Astrocyte (in vitro differentiated cells and primary cell): ENCODE data around the gene PRRG2. TPM values are rescaled to one million over a fixed set of nuclear protein-coding genes. Genes with fewer than 3 reads are reported as not detected.

Source experiments
- DNase-seq: peaks from one replicate; pipeline ENCODE4 v3.0.0-alpha.2; 2010; ENCODE audit warnings: low read depth
- FAIRE-seq: peaks from 2 replicates; lab custom pipeline; 2011; peaks lifted over from hg19 to GRCh38; lab: Jason Lieb, UNC
- H2AFZ ChIP-seq: 2 replicates; pipeline ENCODE4 v1.6.0; 2012; ENCODE audit warnings: low read depth, low read length, inconsistent platforms
- H3K27ac ChIP-seq: 2 replicates; pipeline ENCODE4 v1.5.1; 2011; ENCODE audit warnings: low read depth, low read length, inconsistent platforms
- H3K27me3 ChIP-seq: 2 replicates; pipeline ENCODE4 v1.6.0; 2011; ENCODE audit warnings: low read length, inconsistent platforms; ENCODE audit not compliant: insufficient read depth
- H3K36me3 ChIP-seq: 2 replicates; pipeline ENCODE4 v1.5.1; 2011; ENCODE audit warnings: low read length, inconsistent platforms; ENCODE audit not compliant: insufficient read depth
- H3K4me1 ChIP-seq: 2 replicates; pipeline ENCODE4 v1.5.1; 2011; ENCODE audit warnings: low read length, inconsistent platforms; ENCODE audit not compliant: insufficient read depth
- H3K4me2 ChIP-seq: 2 replicates; pipeline ENCODE4 v1.6.0; 2012; ENCODE audit warnings: low read length, inconsistent platforms
- H3K4me3 ChIP-seq: 2 replicates; pipeline ENCODE4 v1.5.1; 2011; ENCODE audit warnings: low read depth, mild to moderate bottlenecking, low read length, inconsistent platforms; ENCODE audit not compliant: insufficient read depth
- H3K79me2 ChIP-seq: 2 replicates; pipeline ENCODE4 v1.6.0; 2012; ENCODE audit warnings: mild to moderate bottlenecking, low read length, inconsistent platforms; ENCODE audit not compliant: insufficient read depth
- H3K9ac ChIP-seq: 2 replicates; pipeline ENCODE4 v1.6.0; 2012; ENCODE audit warnings: mild to moderate bottlenecking, low read length, inconsistent platforms
- H3K9me3 ChIP-seq: 2 replicates; pipeline ENCODE4 v1.5.1; 2012; ENCODE audit warnings: low read depth, mild to moderate bottlenecking, low read length, inconsistent platforms; ENCODE audit not compliant: insufficient read depth
- H4K20me1 ChIP-seq: 2 replicates; pipeline ENCODE4 v1.6.0; 2012; ENCODE audit warnings: low read length, inconsistent platforms; ENCODE audit not compliant: insufficient read depth
- H3K27ac Mint-ChIP-seq: one replicate; pipeline ENCODE4 v1.8.0; 2021; ENCODE audit warnings: mild to moderate bottlenecking, mixed read lengths; ENCODE audit not compliant: unreplicated experiment
- H3K27me3 Mint-ChIP-seq: one replicate; pipeline ENCODE4 v1.8.0; 2021; ENCODE audit warnings: low read depth, mixed read lengths; ENCODE audit not compliant: unreplicated experiment
- H3K36me3 Mint-ChIP-seq: one replicate; pipeline ENCODE4 v1.8.0; 2021; ENCODE audit warnings: low read depth, mixed read lengths; ENCODE audit not compliant: unreplicated experiment
- H3K4me1 Mint-ChIP-seq: one replicate; pipeline ENCODE4 v1.8.0; 2021; ENCODE audit warnings: low read depth, mixed read lengths; ENCODE audit not compliant: unreplicated experiment
- H3K4me3 Mint-ChIP-seq: one replicate; pipeline ENCODE4 v1.8.0; 2021; ENCODE audit warnings: mild to moderate bottlenecking, moderate library complexity, mixed read lengths; ENCODE audit not compliant: unreplicated experiment
- H3K9me3 Mint-ChIP-seq: one replicate; pipeline ENCODE4 v1.8.0; 2021; ENCODE audit warnings: mild to moderate bottlenecking, mixed read lengths; ENCODE audit not compliant: unreplicated experiment
- CTCF ChIP-seq: IDR thresholded peaks from 2 replicates; pipeline ENCODE4 v1.5.1; 2011; ENCODE audit warnings: low read depth, mild to moderate bottlenecking, inconsistent platforms, low read length, moderate library complexity; ENCODE audit not compliant: insufficient read depth
- EZH2 ChIP-seq: IDR thresholded peaks from 2 replicates; pipeline ENCODE4 v1.6.1; 2012; ENCODE audit warnings: mild to moderate bottlenecking, low read length, inconsistent platforms; ENCODE audit not compliant: insufficient read depth
- total RNA-seq: library from RNA; stranded (reverse); gene quantifications from 2 replicates; pipeline ENCODE4 v1.2.1, GENCODE V29; 2021

PRRG2 gene
- total RNA-seq, 1 donor from 2014 or later, result 1.3 TPM

- peaks cover 19% of the 10 kb centered on the region for H3K36me3 ChIP-seq
- Mint-ChIP-seq H3K36me3 (peaks cover 4% of the 10 kb centered on the region), H3K27me3 (no peaks in the 10 kb centered on the region), H3K4me3 (no peak overlapping the region), H3K9me3 (no peaks in the 10 kb centered on the region), H3K4me1 (peaks cover 2% of the 10 kb centered on the region), H3K27ac (no peak overlapping the region)
- no peak overlapping the region for H3K9ac ChIP-seq
- H3K4me1 ChIP-seq, result peaks cover 13% of the 10 kb centered on the region
- peaks cover 55% of the 10 kb centered on the region for H4K20me1 ChIP-seq
- H3K4me3 ChIP-seq, result no peak overlapping the region
- H3K9me3 ChIP-seq, result no peaks in the 10 kb centered on the region
- no peak for TF ChIP-seq EZH2
- TF ChIP-seq CTCF, result no peak
- FAIRE-seq (no peak), DNase-seq (no peak)
- no peaks in the 10 kb centered on the region for H3K27me3 ChIP-seq
- no peak overlapping the region for H3K27ac ChIP-seq
- no peak overlapping the region for H2AFZ ChIP-seq
- no peak overlapping the region for H3K4me2 ChIP-seq
- H3K79me2 ChIP-seq, result peaks cover 78% of the 10 kb centered on the region
These were observed 14.8 kb downstream of the PRRG2 start for GRCh38 chr19:49595819-49596404.

- Mint-ChIP-seq H3K9me3 (no peaks in the 10 kb centered on the region), H3K27ac (no peak overlapping the region), H3K4me1 (peaks cover 2% of the 10 kb centered on the region), H3K36me3 (peaks cover 4% of the 10 kb centered on the region), H3K27me3 (no peaks in the 10 kb centered on the region), H3K4me3 (no peak overlapping the region)
- Histone ChIP-seq H3K4me2 (no peak overlapping the region), H3K36me3 (peaks cover 19% of the 10 kb centered on the region), H3K27me3 (no peaks in the 10 kb centered on the region), H3K9me3 (no peaks in the 10 kb centered on the region), H3K79me2 (peaks cover 81% of the 10 kb centered on the region), H3K4me3 (no peak overlapping the region), H3K9ac (no peak overlapping the region), H4K20me1 (peaks cover 58% of the 10 kb centered on the region), H3K4me1 (peaks cover 13% of the 10 kb centered on the region), H3K27ac (no peak overlapping the region), H2AFZ (no peak overlapping the region)
- no peak for TF ChIP-seq CTCF
- TF ChIP-seq EZH2, result no peak
- FAIRE-seq (no peak), DNase-seq (no peak)
These were observed 15.3 kb downstream of the PRRG2 start for GRCh38 chr19:49596407-49596806.

- Histone ChIP-seq H3K79me2 (peaks cover 80% of the 10 kb centered on the region), H3K36me3 (peaks cover 23% of the 10 kb centered on the region)
These were observed 16.0 kb downstream of the PRRG2 start for GRCh38 chr19:49596954-49597702.

More at GRCh38 chr19:49596954-49597702, 16.0 kb downstream of the PRRG2 start:
- H3K4me3 Mint-ChIP-seq, result no peak overlapping the region
- no peaks in the 10 kb centered on the region for H3K27me3 Mint-ChIP-seq
- Histone ChIP-seq H3K4me2 (no peak overlapping the region), H4K20me1 (peaks cover 56% of the 10 kb centered on the region), H3K27me3 (no peaks in the 10 kb centered on the region), H3K4me1 (peaks cover 13% of the 10 kb centered on the region), H3K4me3 (no peak overlapping the region), H3K9ac (no peak overlapping the region), H2AFZ (no peak overlapping the region), H3K9me3 (no peaks in the 10 kb centered on the region), H3K27ac (no peak overlapping the region)
- H3K4me1 Mint-ChIP-seq, result peaks cover 2% of the 10 kb centered on the region
- H3K36me3 Mint-ChIP-seq, result peaks cover 4% of the 10 kb centered on the region
- DNase-seq (no peak), FAIRE-seq (no peak)
- TF ChIP-seq EZH2 (no peak), CTCF (no peak)
- H3K27ac Mint-ChIP-seq, result no peak overlapping the region
- H3K9me3 Mint-ChIP-seq, result no peaks in the 10 kb centered on the region
